Nephron progenitor cell (in vitro differentiated cells): ENCODE data around the gene CD53.
"Not testable (repeated sequence)": the region's sequence is repeated elsewhere in the genome, so short reads cannot be mapped to it uniquely, and the experiment has no call there.

ENCODE experiments used
- DNase-seq: peaks from one replicate; pipeline ENCODE4 v3.0.0; 2021
- H3K27ac Mint-ChIP-seq: 2 replicates; pipeline ENCODE4 v1.8.0; 2021; ENCODE audit warnings: mild to moderate bottlenecking, moderate library complexity, mixed read lengths
- H3K27me3 Mint-ChIP-seq: 2 replicates; pipeline ENCODE4 v1.8.0; 2021; ENCODE audit warnings: mild to moderate bottlenecking, low read depth, mixed read lengths; ENCODE audit not compliant: poor library complexity
- H3K36me3 Mint-ChIP-seq: 2 replicates; pipeline ENCODE4 v1.8.0; 2021; ENCODE audit warnings: low read depth, mixed read lengths
- H3K4me1 Mint-ChIP-seq: 2 replicates; pipeline ENCODE4 v1.8.0; 2021; ENCODE audit warnings: mixed read lengths
- H3K4me3 Mint-ChIP-seq: 2 replicates; pipeline ENCODE4 v1.8.0; 2021; ENCODE audit warnings: mild to moderate bottlenecking, moderate library complexity, mixed read lengths
- H3K9me3 Mint-ChIP-seq: 2 replicates; pipeline ENCODE4 v1.8.0; 2021; ENCODE audit warnings: mild to moderate bottlenecking, moderate library complexity, mixed read lengths
- TF ChIP-seq, protein P1 (sequence below): fragments of 200-600 bp; sonication (generic); IDR thresholded peaks from 2 replicates; pipeline ENCODE4 v1.5.0; 2021; ENCODE audit warnings: antibody characterized with exemption

Gene CD53

DNA sequence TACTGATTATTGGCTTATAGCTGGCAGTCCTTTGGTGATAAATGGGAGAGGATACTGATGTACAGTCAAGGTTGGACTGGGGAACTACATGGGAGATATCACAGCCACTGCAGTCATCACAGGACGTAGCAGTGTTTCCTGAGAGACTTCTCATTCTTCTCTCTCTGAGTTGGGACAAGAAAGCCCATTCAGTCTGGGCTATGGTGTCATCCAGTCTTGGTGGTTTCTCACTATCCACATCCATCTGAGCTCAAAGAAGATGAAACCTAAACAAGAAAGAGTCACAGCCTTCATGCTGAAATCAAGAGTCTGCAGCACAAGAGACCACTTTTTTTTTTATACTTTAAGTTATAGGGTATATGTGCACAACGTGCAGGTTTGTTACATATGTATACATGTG lies 12.8 kb upstream of the CD53 start:
- DNase-seq, result no peak
- no peaks in the 10 kb centered on the region for H3K4me1 Mint-ChIP-seq
- peaks cover 20% of the 10 kb centered on the region for H3K9me3 Mint-ChIP-seq
- H3K4me3 Mint-ChIP-seq, result no peak overlapping the region
- H3K36me3 Mint-ChIP-seq, result no peaks in the 10 kb centered on the region
- TF ChIP-seq, protein P1, sequence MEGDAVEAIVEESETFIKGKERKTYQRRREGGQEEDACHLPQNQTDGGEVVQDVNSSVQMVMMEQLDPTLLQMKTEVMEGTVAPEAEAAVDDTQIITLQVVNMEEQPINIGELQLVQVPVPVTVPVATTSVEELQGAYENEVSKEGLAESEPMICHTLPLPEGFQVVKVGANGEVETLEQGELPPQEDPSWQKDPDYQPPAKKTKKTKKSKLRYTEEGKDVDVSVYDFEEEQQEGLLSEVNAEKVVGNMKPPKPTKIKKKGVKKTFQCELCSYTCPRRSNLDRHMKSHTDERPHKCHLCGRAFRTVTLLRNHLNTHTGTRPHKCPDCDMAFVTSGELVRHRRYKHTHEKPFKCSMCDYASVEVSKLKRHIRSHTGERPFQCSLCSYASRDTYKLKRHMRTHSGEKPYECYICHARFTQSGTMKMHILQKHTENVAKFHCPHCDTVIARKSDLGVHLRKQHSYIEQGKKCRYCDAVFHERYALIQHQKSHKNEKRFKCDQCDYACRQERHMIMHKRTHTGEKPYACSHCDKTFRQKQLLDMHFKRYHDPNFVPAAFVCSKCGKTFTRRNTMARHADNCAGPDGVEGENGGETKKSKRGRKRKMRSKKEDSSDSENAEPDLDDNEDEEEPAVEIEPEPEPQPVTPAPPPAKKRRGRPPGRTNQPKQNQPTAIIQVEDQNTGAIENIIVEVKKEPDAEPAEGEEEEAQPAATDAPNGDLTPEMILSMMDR, result no peak
- peaks cover 12% of the 10 kb centered on the region for H3K27me3 Mint-ChIP-seq
- no peak overlapping the region for H3K27ac Mint-ChIP-seq

DNA sequence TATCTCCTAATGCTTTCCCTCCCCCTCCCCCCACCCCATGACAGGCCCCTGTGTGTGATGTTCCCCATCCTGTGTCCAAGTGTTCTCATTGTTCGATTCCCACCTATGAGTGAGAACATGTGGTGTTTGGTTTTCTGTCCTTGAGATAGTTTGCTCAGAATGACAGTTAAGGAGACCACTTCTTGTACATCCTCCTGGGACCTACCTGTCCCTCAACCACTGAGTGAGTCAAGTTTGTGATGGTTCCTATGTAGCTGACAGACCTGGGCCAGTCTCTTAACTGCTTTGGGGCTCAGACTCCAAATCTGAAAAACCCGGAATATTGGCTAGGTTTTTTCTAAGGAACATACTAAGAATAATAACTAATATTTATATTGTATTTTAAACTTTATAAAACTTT lies 12.3 kb upstream of the CD53 start:
- not testable (repeated sequence) for H3K4me1 Mint-ChIP-seq, H3K4me3 Mint-ChIP-seq, H3K36me3 Mint-ChIP-seq, DNase-seq, H3K27ac Mint-ChIP-seq
- peaks cover 24% of the 10 kb centered on the region for H3K9me3 Mint-ChIP-seq
- H3K27me3 Mint-ChIP-seq, result peaks cover 12% of the 10 kb centered on the region

DNA sequence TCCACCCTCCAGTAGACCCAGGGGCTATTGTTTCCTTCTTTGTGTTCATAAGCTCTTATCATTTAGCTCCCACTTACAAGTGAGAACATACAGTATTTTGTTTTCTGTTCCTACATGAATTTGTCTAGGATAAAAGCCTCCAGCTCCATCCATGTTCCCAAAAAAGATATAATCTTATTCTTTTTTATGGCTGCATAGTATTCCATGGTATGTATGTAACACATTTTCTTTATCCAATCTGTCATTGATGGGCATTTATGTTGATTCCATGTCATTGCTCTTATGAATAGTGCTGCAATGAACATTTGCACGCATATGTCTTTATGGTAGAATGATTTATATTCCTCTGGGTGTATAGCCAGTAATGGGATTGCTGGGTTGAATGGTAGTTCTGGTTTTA lies 11.0 kb upstream of the CD53 start:
- not testable (repeated sequence) for H3K27me3 Mint-ChIP-seq, DNase-seq, H3K4me3 Mint-ChIP-seq, H3K36me3 Mint-ChIP-seq, H3K4me1 Mint-ChIP-seq, H3K27ac Mint-ChIP-seq
- H3K9me3 Mint-ChIP-seq, result peaks cover 29% of the 10 kb centered on the region

DNA sequence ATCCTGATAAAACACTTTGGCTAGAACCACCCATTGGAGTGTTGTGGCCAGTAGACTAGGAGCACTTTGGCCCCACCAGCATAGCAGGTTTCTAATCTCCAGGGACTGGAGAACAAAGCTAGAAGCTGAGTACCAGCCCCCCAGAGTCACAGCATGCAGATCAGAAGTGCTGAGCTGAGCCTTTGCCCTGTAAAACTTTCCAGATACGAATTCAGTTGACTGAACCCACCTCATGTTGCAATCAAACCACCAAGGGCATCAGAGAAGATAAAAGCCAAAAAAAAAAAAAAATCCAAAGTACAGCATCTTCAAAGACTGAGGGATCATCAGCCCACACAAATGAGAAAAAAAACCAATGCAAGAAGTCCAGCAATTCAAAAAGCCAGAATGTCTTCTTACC lies 8.7 kb upstream of the CD53 start:
- Mint-ChIP-seq H3K27ac (no peak overlapping the region), H3K27me3 (peaks cover 5% of the 10 kb centered on the region), H3K36me3 (no peaks in the 10 kb centered on the region), H3K9me3 (peaks cover 43% of the 10 kb centered on the region), H3K4me3 (no peak overlapping the region), H3K4me1 (no peaks in the 10 kb centered on the region)
- TF ChIP-seq, protein P1, result no peak
- no peak for DNase-seq

DNA sequence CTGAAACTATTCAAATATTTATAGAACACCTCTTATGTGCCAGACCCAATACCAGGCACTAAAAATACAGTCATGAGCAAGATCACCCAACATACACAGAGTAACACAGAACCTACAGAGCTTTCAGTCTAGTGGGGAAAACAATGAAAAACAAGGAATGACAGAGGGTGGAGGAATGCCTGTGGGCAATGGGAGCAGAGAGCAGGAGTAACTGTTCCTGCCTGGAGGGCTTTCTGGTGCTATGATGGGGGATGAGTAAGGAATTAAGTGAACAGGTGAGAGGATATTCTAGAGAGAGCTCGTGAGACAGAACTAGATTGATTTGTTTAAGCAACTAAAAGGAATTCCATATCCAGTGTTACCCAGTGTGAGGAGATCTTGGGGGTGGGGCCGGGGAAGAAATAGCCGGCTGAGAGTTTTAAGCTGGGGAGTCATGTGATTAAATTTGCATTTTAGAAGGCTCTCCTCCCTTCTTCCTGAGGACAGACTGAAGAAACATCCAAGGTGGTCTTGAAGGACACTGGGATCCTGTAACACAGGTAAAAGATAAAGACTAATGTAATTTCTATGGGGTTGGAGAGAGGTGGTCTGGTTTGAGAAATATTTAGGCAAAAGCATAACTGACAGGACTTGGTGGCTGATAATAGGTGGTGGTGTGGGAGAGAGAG lies 2.1 kb upstream of the CD53 start:
- DNase-seq, result no peak
- Mint-ChIP-seq H3K9me3 (peaks cover 19% of the 10 kb centered on the region), H3K27me3 (no peaks in the 10 kb centered on the region), H3K27ac (no peak overlapping the region), H3K4me1 (peaks cover 4% of the 10 kb centered on the region), H3K36me3 (no peaks in the 10 kb centered on the region), H3K4me3 (no peak overlapping the region)
- TF ChIP-seq, protein P1, result no peak

DNA sequence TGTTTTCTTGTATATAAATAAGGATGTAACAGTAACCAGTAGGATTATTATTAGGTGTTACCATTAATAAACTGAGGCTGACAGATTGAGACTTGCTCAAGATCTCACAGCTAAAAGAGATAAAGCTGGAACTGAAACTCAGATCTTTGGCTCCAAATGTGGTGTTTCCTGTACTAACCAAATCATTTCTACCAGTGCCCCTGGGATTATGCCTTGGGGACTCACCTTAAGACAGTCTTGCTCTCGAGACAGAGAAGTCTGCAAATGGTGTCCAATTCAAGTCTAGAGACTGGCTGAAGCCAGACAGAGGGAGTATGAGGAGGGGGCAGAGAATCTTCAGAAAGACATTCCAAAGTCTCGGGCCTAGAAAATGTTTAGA lies 593 bp upstream of the CD53 start:
- H3K27ac Mint-ChIP-seq, result no peak overlapping the region

DNA sequence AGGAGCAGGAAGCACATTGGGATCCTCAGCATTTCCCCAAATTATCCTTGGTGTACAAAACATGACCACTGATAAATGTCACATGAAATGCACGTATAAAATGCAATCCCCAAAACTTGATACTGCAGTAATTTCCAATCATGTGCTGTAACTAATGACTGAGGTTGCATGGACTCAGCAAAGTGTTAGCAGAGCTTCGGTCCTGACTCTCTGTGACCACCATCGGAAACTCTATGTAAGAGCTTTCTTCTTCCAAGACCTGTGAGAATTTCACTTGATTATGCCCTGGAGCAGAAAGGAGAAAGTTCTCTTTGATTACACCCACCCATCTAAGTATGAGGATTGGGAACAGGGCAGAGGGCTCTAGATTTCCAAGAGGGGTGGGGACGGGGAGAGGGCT lies 908 bp downstream of the CD53 start:
- no peak overlapping the region for H3K27ac Mint-ChIP-seq
- peaks cover 4% of the 10 kb centered on the region for H3K4me1 Mint-ChIP-seq
- no peaks in the 10 kb centered on the region for H3K9me3 Mint-ChIP-seq
- no peak overlapping the region for H3K4me3 Mint-ChIP-seq
- H3K36me3 Mint-ChIP-seq, result no peaks in the 10 kb centered on the region
- H3K27me3 Mint-ChIP-seq, result no peaks in the 10 kb centered on the region
- TF ChIP-seq, protein P1, result no peak
- no peak for DNase-seq

More for the DNA sequence above, 593 bp upstream of the CD53 start:
- H3K4me1 Mint-ChIP-seq, result peaks cover 4% of the 10 kb centered on the region
- H3K9me3 Mint-ChIP-seq, result peaks cover 10% of the 10 kb centered on the region
- DNase-seq, result no peak
- no peak overlapping the region for H3K4me3 Mint-ChIP-seq
- TF ChIP-seq, protein P1, result no peak
- H3K36me3 Mint-ChIP-seq, result no peaks in the 10 kb centered on the region
- no peaks in the 10 kb centered on the region for H3K27me3 Mint-ChIP-seq
